Stimulated activated CD4-positive, alpha-beta T cell treated with anti-CD3 and anti-CD28 coated beads, Interleukin-12 subunit alpha, Interleukin-12 subunit beta, amount 100 ng/mL, for 48 hours (primary cell): ENCODE results near the gene RASSF4.
A peak's percentile ranks its signal among the peaks of the same experiment; 100 is the strongest.

Experiments
- DNase-seq, 3 donors: peaks; one replicate each; pipeline ENCODE4 v3.0.0-alpha.2; 2020; ENCODE audit warnings: low read depth in 2 of 3, low spot score in 1 of 3

Gene RASSF4

DNA sequence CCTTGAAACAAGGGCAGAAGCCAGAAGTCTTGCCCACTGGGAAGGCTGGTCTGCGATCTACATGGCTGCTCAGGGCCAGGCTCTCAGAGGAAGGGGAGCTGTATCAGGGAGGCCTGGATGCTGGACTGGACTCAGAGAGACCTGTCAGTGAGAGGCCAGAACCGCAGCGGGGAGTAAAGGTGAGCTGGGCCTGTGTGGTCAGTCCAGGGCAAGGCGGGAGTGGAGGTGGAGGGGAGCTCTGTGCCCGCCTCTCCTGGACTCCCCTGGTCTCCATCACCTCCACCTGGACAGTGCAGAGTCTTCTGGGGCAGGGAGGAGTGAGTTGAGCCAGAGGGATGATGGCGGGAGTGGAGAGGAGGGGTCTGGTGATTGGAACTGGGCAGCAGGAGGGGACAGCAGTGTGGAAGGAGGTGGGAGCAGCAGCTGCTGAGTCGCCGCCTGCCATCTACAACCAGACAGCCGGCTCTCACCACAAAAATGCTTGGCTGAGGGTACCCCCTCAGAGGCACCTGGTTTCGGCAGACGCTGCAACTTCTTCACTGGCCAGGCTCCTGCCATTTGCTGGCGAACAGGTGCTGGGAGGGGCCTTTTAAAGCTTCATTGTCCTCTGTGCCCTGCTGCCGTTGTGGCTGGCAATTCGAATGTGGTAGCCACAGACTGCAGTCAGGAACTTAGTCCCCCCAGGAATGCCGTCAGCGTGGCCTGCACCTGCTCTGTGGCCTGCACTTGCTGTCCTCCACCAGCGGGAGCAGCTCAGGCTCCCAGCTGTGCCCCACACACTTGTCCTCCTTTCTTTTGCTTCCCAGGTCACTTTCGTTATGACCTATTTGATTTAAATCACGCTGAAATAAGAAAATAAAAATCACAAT, 3.5 kb downstream of the RASSF4 start:
- no peak for DNase-seq

DNA sequence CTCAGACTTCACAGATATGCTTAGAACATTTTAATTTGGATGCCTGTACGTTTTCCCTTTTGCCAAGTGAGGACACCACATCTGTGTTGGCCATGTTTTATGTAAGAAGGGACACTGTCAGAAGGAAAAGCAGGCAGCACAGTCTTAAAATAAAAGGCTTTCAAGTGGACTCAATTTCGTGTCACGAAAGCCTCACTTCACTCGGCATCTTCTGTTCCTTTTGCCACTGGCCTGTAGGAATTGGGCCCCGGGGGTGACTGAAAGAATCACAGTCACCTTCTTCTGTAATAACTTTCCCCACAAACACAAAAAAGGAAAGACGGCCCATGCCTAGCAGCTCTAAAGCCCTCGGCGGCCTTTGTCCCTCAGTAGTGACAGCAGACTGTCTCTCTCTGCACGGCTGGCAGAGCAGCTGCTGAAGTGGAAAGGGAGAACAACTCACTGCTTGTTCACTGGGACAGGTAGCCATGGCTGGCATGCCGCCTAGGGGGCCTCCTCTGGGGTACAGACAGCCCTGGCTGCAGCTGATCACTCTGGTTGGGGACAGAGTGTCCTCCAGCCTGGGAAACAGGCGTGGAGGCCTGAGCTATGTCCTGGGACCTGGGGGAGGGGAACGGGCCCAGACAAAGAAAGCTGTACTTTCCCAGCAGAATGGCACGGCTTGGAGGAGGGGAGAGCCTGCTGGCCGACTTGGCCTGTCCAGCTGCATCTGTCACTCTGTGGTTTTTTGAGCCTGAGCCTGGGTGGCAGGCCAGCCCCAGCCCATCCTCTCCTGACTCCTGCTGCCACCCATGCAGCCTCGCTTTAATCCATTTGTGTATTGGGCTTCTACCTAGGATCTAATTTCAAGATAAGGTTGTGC, 4.4 kb downstream of the RASSF4 start:
- DNase-seq: no peak

DNA sequence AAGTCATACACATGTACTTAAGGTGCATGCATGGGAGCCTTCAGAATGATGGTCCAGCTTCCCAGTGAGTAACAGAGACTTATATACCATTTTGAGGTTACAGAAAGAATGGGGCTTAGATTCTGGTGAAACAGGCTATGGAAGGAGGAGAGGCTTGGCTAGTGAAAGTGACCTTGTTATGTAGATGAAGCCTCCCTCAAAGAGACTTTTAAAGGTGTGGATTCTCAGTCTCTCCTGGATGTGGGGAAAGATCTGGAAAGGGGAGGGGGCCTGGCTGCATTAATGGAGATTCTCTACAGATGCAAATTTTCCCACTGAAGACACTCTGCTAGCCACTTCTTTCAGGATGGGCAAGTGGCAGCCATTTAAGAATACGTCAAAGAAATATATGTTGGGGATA, 5.5 kb downstream of the RASSF4 start:
- no peak for DNase-seq

DNA sequence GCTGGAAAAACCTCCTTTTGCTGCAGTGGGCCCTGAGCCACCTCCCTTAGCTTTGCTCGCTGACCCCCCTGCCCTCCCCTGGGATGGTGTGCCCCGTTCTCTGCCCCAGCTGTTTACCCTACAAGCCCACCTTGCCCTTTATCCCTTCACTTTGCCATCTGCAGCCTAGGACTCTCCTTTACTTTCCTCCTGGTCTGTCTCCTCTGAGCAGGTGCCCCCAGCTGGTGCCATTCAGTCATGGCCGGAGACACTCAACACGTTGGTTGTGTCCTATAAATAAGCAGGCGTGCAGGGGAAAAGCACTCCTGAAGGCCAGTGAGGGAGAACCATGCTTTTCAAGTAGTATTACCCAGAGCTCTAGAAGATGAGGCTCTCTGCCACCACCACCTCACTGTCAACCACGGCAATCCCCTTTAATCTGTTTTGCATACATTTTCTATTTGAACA, 6.1 kb downstream of the RASSF4 start:
- DNase-seq: no peak

DNA sequence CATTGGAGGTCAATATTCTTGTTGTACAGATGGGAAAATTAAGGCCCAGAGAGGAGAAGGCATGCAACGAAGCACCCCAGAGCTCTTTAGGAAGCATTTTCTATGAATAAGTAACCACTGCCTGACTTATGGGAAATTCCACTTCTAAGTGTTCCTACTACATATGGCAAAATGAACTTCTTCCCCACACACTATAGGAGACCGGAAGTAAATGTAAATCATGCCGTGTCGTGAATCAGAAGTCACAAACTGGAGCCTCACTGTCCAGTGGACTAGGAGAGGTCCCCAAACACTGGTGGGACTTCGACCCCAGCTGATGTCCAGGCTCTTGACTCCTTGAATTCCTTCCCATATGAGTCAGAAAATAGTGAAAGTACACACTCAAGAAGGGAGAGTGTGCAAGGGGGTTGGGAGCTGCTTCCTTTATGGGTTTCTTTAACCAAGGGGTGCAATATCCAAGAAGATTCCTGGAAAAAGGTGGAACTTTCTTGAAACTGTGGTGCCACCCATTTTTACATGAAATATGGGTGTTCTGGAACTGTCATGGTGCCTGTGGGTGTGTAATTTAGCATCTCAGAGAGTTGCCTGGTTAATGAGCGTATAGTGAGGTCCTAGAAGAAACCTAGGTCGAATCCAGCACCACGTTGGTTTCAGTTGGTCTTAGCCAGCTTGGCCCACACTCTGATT, 6.7 kb downstream of the RASSF4 start:
- no peak for DNase-seq

DNA sequence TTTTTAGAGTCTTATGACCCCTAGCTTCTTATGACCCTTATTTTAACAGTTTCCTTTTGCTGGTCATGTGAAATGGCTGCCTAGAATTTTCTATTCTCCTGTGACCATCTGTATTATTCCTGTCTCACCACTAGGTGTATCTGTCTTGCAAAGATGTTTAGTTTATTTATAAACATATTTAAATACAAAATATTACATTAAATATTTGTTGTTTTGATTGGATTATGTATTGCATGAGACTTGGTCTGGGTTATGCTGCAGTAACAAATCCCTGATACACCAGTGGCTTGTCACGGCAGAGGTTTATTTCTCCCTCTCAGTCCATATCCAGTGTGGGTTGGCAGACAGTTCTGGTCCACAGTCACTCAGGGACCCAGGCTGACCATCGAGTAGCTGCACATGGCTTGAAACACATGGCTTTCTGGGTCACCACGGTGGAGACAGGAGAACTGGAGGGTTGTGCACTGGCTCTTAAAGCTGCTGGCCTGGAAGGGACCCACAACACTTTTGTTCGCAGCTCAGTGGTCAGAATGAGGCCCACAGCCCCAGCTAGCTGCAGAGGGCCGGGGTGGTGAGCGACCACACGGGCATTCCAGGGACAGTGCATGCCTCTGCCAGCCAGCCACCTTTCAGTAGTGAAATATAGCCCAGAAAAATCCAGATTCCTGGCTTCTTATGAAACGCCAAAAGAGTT, 7.4 kb downstream of the RASSF4 start:
- DNase-seq: no peak

DNA sequence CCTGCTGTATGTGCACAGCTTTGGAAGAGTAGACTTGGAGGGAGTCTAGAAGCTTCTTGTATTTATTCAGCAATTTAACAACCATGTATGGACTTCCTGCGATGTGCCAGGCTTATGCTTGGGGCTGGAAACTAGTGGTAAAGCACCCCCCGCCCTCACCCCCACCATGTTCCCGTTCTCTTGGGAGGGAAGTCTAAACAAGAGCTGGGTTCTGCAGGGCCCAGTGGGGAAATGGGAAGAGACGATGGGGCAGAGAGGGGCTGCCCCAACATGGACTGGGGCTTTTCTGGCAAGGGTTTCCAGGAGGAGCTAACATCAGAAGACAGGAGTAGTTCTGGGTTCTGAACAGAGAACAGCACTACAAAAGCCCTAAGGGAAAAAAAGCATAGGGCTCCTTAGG, 8.0 kb downstream of the RASSF4 start:
- no peak for DNase-seq

DNA sequence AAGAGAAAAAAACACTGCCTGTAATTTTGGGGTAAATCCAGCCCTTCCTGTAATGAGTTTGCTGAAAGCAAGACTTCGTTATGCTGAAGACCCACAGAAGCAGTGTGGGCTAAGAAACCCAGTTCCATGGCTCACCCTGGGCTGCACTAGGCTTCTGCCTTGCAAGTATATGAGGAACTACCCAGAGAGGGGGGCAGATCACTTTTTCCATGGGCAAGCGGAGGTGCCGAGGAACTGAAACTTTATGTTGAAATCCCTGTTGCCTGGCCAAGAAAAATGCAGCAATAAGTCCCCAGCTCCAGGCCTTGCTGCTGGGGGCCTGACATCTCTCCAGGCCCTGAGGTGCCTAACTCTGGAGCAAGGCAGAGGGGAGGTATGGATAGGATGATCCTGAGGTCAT, 8.5 kb downstream of the RASSF4 start:
- DNase-seq: no peak

DNA sequence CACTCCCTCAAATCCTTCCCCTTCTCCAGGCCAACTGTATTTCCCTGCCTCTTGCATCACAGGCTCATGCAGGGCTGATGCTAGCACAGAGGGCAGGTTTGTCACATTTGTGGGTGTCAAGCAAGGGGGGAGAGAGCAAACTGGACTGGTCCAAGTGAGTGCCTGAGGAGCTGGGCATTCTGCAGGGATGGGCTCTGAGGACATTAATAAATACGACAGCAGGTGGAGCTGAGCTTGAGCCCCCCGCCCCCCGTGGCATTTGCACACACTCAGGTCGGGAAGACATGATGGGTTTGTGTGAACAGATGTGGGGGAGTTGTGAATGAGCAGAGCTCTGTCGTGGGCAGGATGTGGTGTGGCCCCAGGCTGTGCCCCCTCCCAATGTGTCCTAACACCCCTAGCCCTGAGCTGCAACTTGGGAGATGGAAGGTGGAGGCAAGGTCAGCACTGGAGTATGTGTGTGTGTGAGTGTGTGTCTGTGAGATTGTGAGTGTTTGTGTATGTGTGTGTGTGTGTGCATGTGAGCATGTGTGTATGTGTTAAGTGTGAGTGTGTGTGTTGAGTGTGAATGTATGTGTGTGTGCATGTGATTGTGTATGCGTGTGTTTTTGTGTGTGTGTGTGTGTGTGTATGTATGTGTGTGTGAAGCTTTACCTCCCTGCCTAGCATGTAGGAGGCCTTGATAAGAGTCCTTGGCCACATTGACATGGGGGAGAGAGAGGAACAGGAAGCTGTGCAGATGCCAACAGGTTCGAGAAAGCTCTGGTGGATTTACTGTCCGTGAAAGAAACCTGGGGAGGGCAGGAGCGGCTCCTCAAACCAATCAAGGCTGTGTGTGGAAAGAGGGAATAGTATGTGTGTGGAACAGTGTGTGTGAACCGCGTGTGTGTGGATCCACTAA, 9.1 kb downstream of the RASSF4 start:
- DNase-seq: no peak

DNA sequence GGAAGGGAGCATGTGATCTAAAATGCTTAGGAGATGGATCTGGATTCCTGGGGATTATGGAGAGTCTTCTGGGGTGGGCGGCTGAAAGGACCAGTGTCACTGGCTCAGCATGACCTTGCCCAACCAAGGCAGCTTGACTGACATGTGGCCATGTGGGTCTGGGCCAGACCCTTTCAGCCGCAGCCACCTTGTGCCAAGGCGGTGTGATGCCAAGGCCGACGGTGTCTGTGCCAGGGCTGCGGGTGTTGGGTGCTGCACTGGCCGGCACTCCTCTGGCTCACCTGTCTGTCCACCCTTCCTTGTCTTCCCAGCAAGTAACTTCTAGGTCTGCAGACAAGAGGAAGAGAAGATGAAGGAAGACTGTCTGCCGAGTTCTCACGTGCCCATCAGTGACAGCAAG, 10.3 kb downstream of the RASSF4 start:
- DNase-seq: no peak

DNA sequence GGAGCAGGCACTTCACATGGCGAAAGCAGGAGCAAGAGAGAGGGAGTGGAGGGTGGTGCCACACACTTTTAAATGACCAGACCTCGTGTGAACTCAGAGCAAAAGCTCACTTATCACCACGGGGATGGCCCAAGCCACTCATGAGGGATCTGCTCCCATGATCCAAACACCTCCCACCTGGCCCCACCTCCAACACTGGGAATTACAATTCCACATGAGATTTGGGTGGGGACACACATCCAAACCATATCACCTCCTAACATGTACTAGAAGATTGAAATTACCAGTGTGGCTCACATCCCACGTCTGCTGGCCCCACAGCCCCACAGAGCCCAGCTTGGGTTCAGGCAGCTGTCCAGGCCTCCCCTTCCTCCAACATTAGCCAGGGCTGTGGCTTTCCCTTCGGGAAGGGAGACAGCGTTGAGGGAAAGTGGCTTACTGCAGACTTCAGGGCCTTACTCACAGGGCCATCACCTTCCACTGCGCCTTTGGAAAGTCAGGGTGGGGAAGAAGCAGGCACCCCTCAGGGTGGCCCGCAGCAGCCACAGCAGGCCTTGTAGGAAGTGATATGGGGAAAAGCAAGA, 11.3 kb downstream of the RASSF4 start:
- no peak for DNase-seq

DNA sequence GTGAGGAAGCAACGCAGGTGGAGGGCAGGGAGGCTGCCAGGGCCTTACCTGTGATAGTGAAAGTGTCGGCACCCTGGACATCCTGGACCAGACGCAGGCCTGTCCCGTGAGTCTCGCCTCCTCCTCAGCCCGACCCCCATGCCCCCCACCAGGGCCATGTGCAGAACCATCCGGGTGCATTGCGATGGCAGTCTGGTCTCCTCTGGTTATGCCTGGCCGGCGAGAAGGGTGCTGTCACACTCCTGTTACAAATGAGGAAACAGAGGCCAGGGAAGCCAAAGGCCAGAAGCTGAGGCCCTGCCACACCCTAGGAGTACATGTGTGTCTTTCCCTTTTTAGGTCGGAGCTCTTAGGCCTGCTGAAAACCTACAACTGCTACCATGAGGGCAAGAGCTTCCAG, 11.8 kb downstream of the RASSF4 start:
- no peak for DNase-seq

DNA sequence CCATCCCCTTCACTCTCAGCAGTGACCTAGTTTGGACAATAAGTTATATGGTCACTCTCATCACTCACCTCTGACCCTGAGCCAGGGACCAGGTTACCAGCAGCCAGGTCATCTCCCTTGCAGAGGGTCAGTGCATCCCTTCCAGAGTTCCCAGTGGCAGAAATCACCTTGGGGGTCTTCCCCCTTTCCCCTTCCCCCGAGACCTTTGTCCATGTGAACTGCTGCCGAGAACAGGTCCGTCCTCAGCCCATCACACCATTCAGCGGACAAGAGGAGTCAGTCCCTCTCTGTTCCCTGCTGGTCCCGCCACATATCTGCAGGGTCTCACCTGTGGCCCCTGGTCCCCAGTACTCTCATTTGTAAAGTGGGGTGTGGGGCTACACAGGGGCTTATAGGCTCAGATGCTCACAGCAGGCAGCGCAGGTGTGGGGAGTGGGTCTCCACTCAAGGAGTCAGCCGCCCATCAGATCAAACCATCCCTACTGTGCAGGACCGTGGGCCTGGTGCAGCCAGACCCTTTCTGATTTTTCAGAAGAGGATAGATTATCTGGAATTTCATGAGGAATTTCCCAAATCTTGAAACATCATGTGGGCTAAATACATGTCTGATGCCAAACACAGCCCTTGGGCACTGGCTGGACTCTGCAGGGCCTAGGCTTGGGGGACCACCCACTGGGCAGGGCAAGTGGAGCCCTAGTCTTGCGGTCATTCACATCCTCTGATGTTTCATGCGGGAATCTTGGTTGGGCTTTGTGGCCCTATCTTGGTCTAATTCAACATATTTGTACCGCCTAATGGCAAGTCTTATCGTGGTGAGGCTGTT, 12.5 kb downstream of the RASSF4 start:
- DNase-seq: no peak

DNA sequence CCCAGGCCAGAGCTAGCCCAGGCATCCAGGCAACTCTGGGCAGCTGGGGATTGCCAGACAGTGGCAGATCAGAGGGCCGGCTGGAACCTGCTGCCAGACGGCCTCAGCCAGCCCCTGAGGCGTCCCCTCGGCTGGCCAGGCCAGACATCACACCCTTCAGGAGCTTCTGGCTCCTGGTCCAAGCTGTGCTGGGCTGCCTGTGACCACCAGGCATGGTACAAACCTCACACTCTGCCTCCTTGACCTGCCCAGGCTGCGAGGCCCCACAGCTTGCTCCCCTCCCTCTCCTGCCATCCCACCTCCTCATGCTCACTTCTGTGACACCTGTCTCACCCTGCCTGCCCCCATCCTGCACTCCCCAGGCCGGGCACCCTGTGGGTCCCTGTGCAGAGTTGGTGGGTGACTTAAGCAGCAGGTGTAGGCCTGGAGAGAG, 13.3 kb downstream of the RASSF4 start:
- no peak for DNase-seq

DNA sequence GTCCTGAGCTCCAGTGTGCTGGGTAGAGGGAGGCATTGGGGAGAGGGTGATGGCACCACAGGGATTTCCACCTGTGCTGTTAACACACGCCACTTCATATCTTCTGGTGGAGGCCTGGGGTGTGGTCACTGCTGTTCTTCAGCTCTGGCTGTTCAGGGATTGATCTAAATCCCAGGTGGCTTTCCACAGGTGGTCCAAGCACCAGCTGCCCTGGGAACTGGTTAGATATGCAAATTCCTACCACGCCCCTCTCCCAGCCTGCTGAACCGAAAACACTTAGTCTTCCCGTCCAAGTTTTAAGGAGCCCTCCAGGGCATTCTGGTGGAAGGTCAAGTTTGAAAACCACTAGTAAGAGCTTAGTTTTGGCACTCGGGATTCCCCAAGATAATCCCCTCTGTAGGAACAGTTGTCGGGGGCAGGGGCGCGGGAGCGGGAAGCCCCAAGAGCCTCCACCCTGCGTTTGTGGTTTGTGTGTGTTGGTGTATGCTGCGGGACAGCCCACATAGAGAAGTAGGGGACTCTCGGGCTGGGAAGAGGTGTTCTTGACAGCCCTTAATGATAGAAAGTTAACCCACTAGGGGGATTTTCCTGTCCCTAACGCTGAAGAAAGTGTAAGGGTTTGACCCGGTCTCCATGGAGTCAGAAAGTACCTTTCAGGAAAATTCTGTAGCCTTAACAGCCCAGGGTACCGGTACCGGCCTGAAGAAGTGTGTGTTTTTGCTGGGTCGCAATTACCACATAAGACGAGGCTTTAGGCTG, 13.9 kb downstream of the RASSF4 start:
- DNase-seq: no peak

DNA sequence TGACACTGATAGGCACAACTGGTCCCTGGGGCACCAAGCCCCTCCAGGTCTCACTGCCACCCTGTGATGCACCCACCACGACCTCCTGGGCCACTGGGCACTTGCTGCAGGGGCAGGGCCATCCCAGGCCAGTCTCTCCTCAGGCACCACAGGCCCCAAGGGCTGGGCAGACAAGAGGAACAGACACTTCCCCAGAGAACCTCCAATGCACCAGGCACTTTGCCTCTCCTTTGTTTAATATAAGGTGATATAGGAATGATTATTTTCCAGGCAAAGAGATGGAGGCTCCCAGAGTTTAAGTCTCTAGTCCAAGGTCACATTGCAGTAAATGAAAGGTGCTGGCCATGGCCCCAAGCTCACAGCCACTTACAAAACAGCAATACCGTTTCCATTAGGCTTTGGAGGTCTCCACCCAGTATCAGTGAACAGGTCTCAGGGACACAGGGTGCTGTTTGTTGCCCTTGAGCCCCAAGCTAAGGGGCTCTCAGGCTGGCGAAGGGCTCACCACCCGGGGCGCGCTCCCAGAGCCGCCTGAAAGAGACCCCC, 14.6 kb downstream of the RASSF4 start:
- no peak for DNase-seq

DNA sequence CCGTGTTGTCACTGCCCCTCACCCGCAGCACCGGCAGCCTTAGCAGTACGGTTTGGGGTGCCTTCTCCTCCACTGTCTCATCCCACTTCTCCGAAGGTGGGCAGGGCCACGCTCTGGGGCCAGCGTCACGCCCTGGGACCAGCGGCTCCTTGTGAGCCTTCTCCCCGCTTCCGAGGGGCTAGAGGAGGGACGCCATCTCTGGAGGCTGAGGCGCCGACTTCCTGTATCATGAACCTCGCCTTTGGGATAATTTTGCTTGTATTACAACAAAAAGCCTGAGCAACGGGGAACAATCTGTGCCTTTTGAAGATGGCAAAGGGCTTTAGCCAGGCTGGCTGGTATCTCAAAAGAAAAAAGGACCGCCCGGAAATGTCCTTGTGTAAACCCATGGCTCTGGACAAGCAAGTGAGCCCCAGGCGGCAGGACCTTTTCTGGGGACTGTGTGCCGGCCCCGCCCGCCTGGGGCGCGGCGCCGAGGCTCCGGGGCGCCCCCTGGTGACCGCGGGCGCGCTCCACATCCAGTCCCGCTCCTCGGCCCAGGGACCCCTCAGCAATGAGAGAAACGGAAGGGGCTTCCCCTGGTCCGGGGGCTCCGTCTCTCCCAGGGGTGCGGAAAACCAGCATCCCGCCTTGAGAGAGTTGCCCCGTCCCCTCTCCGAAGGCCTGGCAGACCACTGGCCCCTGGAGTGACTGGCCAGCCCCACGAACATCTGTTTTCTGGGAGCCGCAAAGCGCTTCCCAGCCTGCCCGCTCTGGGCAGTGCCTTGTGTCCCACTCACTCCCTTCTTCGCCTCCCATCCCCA, 15.2 kb downstream of the RASSF4 start:
- DNase-seq: peak; percentile 30 to 60 (median 56)
